HepG2 (cell line): ENCODE results near the gene MAPKAPK3. TPM values are rescaled to one million over a fixed set of nuclear protein-coding genes. Genes with fewer than 3 reads are reported as not detected.

ENCODE experiments used
- ERF ChIP-seq: IDR thresholded peaks from 2 replicates; pipeline ENCODE4 v1.6.1; 2018; ENCODE audit warnings: missing biosample characterization, missing genetic modification reagents
- KLF16 ChIP-seq, 2 experiments: sonication (generic) in 1 of 2; formaldehyde crosslinking in 1 of 2; IDR thresholded peaks; 2 replicates each; pipeline versions ENCODE4 v1.6.1 to v1.8.0; 2016 to 2023; ENCODE audit warnings: missing genetic modification reagents in 2 of 2, missing compliant biosample characterization in 1 of 2
- NRL ChIP-seq: sonication (generic); formaldehyde crosslinking; IDR thresholded peaks from 2 replicates; pipeline ENCODE4 v1.5.0; 2020; ENCODE audit warnings: missing genetic modification reagents, mild to moderate bottlenecking, moderate library complexity, borderline replicate concordance
- PRPF4 ChIP-seq: fragments of 200-400 bp; formaldehyde crosslinking; IDR thresholded peaks from 2 replicates; pipeline ENCODE4 v1.6.1; 2016; ENCODE audit warnings: low read length, low read depth; ENCODE audit not compliant: poor library complexity, severe bottlenecking
- SKI ChIP-seq: fragments of 450-650 bp; IDR thresholded peaks from one replicate; pipeline ENCODE4 v1.6.1; 2018; ENCODE audit warnings: mild to moderate bottlenecking; ENCODE audit not compliant: partially characterized antibody
- U2AF2 ChIP-seq: fragments of 200-400 bp; formaldehyde crosslinking; IDR thresholded peaks from 2 replicates; pipeline ENCODE4 v1.6.1; 2017; ENCODE audit warnings: low read depth, mild to moderate bottlenecking, low read length
- ZBTB7B ChIP-seq: sonication (generic); formaldehyde crosslinking; IDR thresholded peaks from 2 replicates; pipeline ENCODE4 v1.4.0; 2020; ENCODE audit warnings: missing genetic modification reagents
- ZNF124 ChIP-seq: sonication (generic); formaldehyde crosslinking; IDR thresholded peaks from 2 replicates; pipeline ENCODE4 v1.4.0; 2020; ENCODE audit warnings: missing genetic modification reagents
- ZNF205 ChIP-seq: IDR thresholded peaks from 2 replicates; pipeline ENCODE4 v1.6.1; 2018; ENCODE audit warnings: missing biosample characterization, missing genetic modification reagents
- ZNF446 ChIP-seq: sonication (generic); formaldehyde crosslinking; IDR thresholded peaks from 2 replicates; pipeline ENCODE4 v1.5.0; 2020; ENCODE audit warnings: mild to moderate bottlenecking, missing genetic modification reagents
- ZNF530 ChIP-seq: sonication (generic); formaldehyde crosslinking; IDR thresholded peaks from 2 replicates; pipeline ENCODE4 v1.5.0; 2020; ENCODE audit warnings: low read depth, mild to moderate bottlenecking, missing genetic modification reagents
- ZNF629 ChIP-seq: sonication (generic); formaldehyde crosslinking; conservative IDR thresholded peaks from 2 replicates; pipeline ENCODE4 v1.5.0; 2020; ENCODE audit warnings: missing genetic modification reagents
- ZNF713 ChIP-seq: sonication (generic); formaldehyde crosslinking; IDR thresholded peaks from 2 replicates; pipeline ENCODE4 v1.4.0; 2020; ENCODE audit warnings: mild to moderate bottlenecking, missing genetic modification reagents
- ZNF776 ChIP-seq: sonication (generic); formaldehyde crosslinking; IDR thresholded peaks from 2 replicates; pipeline ENCODE4 v1.4.0; 2020; ENCODE audit warnings: mild to moderate bottlenecking, missing genetic modification reagents
- ZNF816 ChIP-seq: sonication (generic); formaldehyde crosslinking; IDR thresholded peaks from 2 replicates; pipeline ENCODE4 v1.8.0; 2022; ENCODE audit warnings: missing genetic modification reagents, mild to moderate bottlenecking, borderline replicate concordance
- ZSCAN30 ChIP-seq: sonication (generic); formaldehyde crosslinking; IDR thresholded peaks from 2 replicates; pipeline ENCODE4 v1.5.0; 2020; ENCODE audit warnings: mild to moderate bottlenecking, missing genetic modification reagents
- polyA plus RNA-seq, 8 experiments: library from polyadenylated mRNA; depleted of rRNA in 3 of 8; stranded (reverse) in 7 of 8; unstranded in 1 of 8; fragments of >200 nt; fragmentation: Illumina TruSeq in 4 of 8; extraction: Trizol in 4 of 8; gene quantifications; 2 replicates each; pipeline versions ENCODE4 v1.2.1 to v1.2.3, GENCODE V29; 2011 to 2016; ENCODE audit warnings: low read depth in 4 of 8, missing spikeins in 1 of 8, mixed read lengths in 1 of 8; ENCODE audit not compliant: insufficient read depth in 1 of 8
- total RNA-seq, 5 experiments: library from RNA; depleted of rRNA; stranded (reverse); fragments of >200 nt; fragmentation: Illumina TruSeq; extraction: Trizol; gene quantifications; 2 replicates each; pipeline ENCODE4 v1.2.3, GENCODE V29; 2016; ENCODE audit warnings: low read depth in 1 of 5
- TF ChIP-seq, protein P1 (sequence below): sonication (generic); formaldehyde crosslinking; IDR thresholded peaks from 2 replicates; pipeline ENCODE4 v1.4.0; 2020; ENCODE audit warnings: missing genetic modification reagents, borderline replicate concordance
- TF ChIP-seq, protein P2 (sequence below): fragments of 450-650 bp; IDR thresholded peaks from 2 replicates; pipeline ENCODE4 v1.6.1; 2017
- TF ChIP-seq, protein P3 (sequence below): sonication (generic); formaldehyde crosslinking; IDR thresholded peaks from 2 replicates; pipeline ENCODE4 v1.5.1; 2020; ENCODE audit warnings: mild to moderate bottlenecking, moderate library complexity, missing genetic modification reagents
- TF ChIP-seq, protein P4 (sequence below): sonication (generic); formaldehyde crosslinking; IDR thresholded peaks from 2 replicates; pipeline ENCODE4 v1.4.0; 2020; ENCODE audit warnings: missing genetic modification reagents
- TF ChIP-seq, protein P5 (sequence below): IDR thresholded peaks from 2 replicates; pipeline ENCODE4 v1.6.1; 2016; ENCODE audit warnings: control low read depth

MAPKAPK3 gene
- total and polyA plus RNA-seq, 2 of the 13 experiments (the other 11 are each of a cell fraction or from before 2014, with no cell fraction given) = 39.9 to 41.2 TPM

DNA sequence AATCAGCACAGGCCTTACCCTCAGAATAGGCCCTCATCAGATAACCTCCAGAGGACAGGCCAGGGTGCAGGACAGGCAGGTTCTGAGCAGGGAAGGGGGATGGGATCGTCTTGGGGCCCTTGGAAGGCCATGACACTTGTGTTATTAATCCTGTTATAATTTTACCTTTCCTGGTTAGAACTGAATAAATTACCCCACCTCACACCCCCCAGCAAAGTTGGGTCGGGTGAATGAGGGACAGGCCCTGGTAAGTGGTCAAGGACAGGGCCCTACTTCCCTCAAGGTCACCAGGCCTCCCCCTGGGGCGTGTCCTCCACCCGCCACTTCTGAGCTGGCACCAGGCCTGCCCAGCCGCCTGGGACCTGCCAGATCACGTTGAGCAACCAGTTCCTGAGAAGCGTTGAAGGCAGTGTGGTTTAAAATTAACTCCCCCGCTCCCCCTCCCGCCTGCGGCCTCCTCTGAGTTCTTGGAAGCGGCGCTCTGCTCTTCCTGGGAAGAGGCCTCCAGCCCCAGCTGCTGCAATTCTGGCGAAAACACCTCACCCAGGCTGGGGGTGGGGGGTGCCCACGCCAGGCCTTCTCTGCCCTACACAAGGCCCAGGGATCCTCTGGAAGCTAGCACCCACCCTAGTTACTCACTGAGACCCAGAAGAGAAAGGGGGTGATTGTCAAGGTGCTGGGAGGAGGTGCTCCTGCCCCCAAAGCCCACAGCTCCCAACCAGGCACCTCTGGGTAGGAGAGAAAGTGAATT is 15.9 kb upstream of the MAPKAPK3 start (continued):
- TF ChIP-seq, protein P1, sequence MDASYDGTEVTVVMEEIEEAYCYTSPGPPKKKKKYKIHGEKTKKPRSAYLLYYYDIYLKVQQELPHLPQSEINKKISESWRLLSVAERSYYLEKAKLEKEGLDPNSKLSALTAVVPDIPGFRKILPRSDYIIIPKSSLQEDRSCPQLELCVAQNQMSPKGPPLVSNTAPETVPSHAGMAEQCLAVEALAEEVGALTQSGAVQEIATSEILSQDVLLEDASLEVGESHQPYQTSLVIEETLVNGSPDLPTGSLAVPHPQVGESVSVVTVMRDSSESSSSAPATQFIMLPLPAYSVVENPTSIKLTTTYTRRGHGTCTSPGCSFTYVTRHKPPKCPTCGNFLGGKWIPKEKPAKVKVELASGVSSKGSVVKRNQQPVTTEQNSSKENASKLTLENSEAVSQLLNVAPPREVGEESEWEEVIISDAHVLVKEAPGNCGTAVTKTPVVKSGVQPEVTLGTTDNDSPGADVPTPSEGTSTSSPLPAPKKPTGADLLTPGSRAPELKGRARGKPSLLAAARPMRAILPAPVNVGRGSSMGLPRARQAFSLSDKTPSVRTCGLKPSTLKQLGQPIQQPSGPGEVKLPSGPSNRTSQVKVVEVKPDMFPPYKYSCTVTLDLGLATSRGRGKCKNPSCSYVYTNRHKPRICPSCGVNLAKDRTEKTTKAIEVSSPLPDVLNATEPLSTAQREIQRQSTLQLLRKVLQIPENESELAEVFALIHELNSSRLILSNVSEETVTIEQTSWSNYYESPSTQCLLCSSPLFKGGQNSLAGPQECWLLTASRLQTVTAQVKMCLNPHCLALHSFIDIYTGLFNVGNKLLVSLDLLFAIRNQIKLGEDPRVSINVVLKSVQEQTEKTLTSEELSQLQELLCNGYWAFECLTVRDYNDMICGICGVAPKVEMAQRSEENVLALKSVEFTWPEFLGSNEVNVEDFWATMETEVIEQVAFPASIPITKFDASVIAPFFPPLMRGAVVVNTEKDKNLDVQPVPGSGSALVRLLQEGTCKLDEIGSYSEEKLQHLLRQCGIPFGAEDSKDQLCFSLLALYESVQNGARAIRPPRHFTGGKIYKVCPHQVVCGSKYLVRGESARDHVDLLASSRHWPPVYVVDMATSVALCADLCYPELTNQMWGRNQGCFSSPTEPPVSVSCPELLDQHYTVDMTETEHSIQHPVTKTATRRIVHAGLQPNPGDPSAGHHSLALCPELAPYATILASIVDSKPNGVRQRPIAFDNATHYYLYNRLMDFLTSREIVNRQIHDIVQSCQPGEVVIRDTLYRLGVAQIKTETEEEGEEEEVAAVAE (CRISPR knock-in tag) = 0 out of 2 replicates have a peak, but pooled peaks have one; percentile 44
- TF ChIP-seq ZNF530 (CRISPR knock-in tag) (no peak), ZSCAN30 (0 out of 2 replicates have a peak, but pooled peaks have one; percentile 50), PRPF4 (no peak), ZNF629 (CRISPR knock-in tag) (peak; percentile 43; the same call in 1 of the 2 replicates), U2AF2 (no peak), ZNF446 (no peak), ZNF713 (CRISPR knock-in tag) (0 out of 2 replicates have a peak, but pooled peaks have one; percentile 62), KLF16 (CRISPR knock-in tag; IDR thresholded peaks at IDR 0.05) (peak in 1 of 2 experiments; percentile 83; a peak in 2 of 4 replicates), ZNF816 (CRISPR knock-in tag) (peak; percentile 79), NRL (CRISPR knock-in tag) (peak; percentile 76; the same call in 1 of the 2 replicates), ZBTB7B (peak; percentile 83; the same call in 1 of the 2 replicates), SKI (peak; percentile 18), ZNF205 (CRISPR knock-in tag) (peak; percentile 63; the same call in 1 of the 2 replicates), ERF (CRISPR knock-in tag) (peak; percentile 56; the same call in 1 of the 2 replicates), ZNF776 (CRISPR knock-in tag) (no peak), ZNF124 (CRISPR knock-in tag) (0 out of 2 replicates have a peak, but pooled peaks have one; percentile 20)
- TF ChIP-seq, protein P2, sequence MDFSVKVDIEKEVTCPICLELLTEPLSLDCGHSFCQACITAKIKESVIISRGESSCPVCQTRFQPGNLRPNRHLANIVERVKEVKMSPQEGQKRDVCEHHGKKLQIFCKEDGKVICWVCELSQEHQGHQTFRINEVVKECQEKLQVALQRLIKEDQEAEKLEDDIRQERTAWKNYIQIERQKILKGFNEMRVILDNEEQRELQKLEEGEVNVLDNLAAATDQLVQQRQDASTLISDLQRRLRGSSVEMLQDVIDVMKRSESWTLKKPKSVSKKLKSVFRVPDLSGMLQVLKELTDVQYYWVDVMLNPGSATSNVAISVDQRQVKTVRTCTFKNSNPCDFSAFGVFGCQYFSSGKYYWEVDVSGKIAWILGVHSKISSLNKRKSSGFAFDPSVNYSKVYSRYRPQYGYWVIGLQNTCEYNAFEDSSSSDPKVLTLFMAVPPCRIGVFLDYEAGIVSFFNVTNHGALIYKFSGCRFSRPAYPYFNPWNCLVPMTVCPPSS = no peak
- TF ChIP-seq, protein P3, sequence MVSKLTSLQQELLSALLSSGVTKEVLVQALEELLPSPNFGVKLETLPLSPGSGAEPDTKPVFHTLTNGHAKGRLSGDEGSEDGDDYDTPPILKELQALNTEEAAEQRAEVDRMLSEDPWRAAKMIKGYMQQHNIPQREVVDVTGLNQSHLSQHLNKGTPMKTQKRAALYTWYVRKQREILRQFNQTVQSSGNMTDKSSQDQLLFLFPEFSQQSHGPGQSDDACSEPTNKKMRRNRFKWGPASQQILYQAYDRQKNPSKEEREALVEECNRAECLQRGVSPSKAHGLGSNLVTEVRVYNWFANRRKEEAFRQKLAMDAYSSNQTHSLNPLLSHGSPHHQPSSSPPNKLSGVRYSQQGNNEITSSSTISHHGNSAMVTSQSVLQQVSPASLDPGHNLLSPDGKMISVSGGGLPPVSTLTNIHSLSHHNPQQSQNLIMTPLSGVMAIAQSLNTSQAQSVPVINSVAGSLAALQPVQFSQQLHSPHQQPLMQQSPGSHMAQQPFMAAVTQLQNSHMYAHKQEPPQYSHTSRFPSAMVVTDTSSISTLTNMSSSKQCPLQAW (CRISPR knock-in tag) = peak; percentile 99
- TF ChIP-seq, protein P4, sequence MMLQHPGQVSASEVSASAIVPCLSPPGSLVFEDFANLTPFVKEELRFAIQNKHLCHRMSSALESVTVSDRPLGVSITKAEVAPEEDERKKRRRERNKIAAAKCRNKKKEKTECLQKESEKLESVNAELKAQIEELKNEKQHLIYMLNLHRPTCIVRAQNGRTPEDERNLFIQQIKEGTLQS (CRISPR knock-in tag) = no peak
- TF ChIP-seq, protein P5, sequence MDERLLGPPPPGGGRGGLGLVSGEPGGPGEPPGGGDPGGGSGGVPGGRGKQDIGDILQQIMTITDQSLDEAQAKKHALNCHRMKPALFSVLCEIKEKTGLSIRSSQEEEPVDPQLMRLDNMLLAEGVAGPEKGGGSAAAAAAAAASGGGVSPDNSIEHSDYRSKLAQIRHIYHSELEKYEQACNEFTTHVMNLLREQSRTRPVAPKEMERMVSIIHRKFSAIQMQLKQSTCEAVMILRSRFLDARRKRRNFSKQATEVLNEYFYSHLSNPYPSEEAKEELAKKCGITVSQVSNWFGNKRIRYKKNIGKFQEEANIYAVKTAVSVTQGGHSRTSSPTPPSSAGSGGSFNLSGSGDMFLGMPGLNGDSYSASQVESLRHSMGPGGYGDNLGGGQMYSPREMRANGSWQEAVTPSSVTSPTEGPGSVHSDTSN (CRISPR knock-in tag) = no peak
